Measurements from ENCODE around the gene HYAL3.

DNA sequence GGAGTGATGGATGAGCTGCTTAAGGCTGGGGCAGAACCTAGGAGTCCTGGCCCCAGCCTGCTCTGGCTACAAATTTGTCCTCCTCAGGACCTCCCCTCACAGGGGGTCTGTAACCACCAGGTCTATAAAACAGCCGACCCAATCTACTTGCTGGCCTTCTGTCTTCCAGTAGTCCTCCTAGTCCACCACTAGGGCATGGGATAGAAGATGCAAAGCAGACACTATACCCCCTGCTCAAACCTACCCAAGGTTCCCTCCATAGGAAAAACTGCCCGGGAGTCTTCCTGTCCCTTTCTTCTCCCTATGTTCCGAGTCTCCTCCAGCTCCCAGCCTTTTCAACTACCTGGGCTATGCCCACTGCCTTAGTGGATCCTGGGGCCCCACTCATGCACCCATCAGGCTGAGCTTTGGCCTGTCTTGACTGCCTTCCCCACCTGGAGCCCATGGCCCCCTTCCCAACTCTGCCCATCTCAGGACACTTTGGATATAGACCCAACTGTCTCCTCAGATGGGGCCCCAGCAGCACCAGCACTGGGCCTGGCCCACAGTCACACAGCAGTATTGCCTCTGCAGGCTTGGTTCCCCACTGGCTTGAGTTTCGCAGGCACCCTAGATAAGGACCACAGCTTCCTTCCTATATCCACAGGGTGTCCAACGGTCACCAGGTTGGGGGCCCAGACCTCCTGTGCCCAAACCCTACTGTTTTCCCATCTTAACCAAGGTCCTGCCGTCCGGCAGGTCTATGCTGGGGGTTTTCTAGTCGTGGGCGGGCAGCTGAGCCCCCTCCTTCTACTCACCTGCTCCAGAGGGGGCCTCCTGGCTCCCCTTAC is 1.1 kb downstream of the HYAL3 start:
- TF ChIP-seq, protein P1, sequence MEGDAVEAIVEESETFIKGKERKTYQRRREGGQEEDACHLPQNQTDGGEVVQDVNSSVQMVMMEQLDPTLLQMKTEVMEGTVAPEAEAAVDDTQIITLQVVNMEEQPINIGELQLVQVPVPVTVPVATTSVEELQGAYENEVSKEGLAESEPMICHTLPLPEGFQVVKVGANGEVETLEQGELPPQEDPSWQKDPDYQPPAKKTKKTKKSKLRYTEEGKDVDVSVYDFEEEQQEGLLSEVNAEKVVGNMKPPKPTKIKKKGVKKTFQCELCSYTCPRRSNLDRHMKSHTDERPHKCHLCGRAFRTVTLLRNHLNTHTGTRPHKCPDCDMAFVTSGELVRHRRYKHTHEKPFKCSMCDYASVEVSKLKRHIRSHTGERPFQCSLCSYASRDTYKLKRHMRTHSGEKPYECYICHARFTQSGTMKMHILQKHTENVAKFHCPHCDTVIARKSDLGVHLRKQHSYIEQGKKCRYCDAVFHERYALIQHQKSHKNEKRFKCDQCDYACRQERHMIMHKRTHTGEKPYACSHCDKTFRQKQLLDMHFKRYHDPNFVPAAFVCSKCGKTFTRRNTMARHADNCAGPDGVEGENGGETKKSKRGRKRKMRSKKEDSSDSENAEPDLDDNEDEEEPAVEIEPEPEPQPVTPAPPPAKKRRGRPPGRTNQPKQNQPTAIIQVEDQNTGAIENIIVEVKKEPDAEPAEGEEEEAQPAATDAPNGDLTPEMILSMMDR (IDR thresholded peaks at IDR 0.05), result peak in 1 of 4 experiments; percentile 5
- no peak for TF ChIP-seq POLR2AphosphoS5 (IDR thresholded peaks at IDR 0.05)
- no peak for TF ChIP-seq POLR2A (IDR thresholded peaks at IDR 0.05)

Data from prostate gland (tissue), 2 donors.